Measurements from ENCODE around the gene KNOP1. TPM values are rescaled to one million over a fixed set of nuclear protein-coding genes. Genes with fewer than 3 reads are reported as not detected.

The KNOP1 gene
- total RNA-seq, 1 donor from 2014 or later, result 16.5 TPM

DNA sequence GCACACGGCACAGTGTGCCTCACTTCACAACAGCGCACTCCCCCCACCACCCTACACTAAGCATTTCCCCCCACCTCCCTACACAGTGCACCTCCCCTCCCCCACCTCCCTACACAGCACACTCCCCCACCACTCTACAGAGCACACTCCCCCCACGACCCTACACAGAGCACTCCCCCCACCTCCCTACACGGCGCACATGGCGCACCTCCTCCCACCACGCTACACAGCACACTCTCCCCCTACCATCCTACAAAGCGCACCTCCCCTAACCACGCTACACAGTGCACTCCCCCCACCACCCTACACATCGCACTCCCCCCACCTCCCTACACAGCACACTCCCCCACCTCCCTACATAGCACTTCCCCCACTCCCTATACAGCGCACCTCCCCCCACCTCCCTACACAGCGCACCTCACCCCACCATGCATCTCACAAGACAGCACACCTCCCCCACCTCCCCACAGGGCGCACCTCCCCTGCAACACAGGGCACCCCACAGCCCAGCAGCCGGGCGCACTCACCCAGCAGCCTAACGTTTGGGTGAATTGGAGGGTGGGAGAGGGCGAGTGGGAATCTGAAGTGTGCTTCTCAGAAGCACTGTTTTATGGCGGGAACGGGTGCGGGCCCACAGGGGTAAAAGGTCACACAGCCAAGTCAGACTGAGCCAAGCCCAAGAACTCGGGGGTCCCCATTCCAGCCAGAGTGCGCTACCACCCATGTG lies 10.3 kb downstream of the KNOP1 start:
- H3K4me3 ChIP-seq (ENCODE audit: low read depth, low read length), result no peak overlapping the region
- TF ChIP-seq, protein P1, sequence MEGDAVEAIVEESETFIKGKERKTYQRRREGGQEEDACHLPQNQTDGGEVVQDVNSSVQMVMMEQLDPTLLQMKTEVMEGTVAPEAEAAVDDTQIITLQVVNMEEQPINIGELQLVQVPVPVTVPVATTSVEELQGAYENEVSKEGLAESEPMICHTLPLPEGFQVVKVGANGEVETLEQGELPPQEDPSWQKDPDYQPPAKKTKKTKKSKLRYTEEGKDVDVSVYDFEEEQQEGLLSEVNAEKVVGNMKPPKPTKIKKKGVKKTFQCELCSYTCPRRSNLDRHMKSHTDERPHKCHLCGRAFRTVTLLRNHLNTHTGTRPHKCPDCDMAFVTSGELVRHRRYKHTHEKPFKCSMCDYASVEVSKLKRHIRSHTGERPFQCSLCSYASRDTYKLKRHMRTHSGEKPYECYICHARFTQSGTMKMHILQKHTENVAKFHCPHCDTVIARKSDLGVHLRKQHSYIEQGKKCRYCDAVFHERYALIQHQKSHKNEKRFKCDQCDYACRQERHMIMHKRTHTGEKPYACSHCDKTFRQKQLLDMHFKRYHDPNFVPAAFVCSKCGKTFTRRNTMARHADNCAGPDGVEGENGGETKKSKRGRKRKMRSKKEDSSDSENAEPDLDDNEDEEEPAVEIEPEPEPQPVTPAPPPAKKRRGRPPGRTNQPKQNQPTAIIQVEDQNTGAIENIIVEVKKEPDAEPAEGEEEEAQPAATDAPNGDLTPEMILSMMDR (conservative IDR thresholded peaks at IDR 0.05; ENCODE audit: low read depth, low read length), result no peak
- no peak for DNase-seq (ENCODE audit: low read depth)

DNA sequence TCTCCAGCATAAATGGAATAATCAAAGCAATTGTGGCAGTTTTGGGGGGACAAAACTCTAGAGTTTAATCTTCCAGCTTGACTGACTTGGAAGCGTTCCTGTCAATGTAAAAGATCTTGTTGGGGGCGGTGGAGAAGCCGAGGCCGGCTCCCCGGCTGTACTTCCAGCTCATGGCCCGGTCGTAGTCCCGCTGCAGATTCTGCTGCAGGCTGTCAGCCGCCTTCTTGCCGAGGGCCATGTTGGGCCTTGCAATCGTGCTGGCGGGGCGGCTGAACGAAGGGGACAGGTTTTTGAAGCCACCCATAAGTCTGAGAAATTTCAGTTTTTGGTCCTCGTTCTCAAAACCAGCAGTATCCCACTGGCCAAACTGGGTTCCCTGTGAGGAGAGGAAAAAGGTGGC lies 11.2 kb downstream of the KNOP1 start:
- no peak for DNase-seq (ENCODE audit: low read depth)
- no peak overlapping the region for H3K4me3 ChIP-seq (ENCODE audit: low read depth, low read length)
- TF ChIP-seq, protein P1 (conservative IDR thresholded peaks at IDR 0.05; ENCODE audit: low read depth, low read length), result no peak

DNA sequence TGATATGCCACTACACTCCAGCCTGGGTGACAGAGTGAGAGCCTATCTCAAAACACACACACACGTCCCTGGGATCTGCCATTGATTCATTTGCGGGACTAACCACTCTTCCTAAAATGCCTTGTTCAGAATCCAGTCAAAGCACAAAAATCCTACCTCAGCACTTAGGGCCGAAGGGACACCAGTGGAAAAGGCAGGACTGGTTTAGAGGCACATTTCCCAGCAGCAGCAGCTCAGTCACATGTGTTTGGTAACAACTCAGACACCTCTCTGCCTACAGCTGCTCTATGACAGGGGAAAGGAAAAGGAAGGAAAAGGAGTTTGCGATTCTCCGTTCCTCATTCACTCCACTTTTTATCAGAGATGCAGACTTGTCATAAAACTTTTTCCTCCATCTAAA lies 12.2 kb downstream of the KNOP1 start:
- no peak for DNase-seq (ENCODE audit: low read depth)
- TF ChIP-seq, protein P1 (conservative IDR thresholded peaks at IDR 0.05; ENCODE audit: low read depth, low read length), result no peak
- H3K4me3 ChIP-seq (ENCODE audit: low read depth, low read length), result no peak overlapping the region

DNA sequence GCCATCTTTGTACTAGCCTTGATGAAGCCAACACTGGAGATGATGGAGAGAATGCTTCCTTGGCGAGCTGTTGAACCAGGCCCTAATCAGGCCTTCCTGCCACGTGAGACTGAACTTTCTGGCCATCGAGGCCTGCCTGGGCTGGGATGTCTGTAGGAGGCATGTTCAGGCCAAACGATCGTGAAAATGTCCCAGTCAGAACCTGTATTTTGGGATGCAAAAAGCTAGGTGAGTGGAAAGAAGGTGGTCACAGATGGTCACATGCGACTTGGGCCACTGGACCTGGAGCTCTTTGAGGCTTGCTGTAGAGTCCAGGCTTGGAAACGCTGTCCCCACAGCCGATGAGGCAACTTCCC lies 12.9 kb downstream of the KNOP1 start:
- TF ChIP-seq, protein P1 (conservative IDR thresholded peaks at IDR 0.05; ENCODE audit: low read depth, low read length), result no peak
- H3K4me3 ChIP-seq (ENCODE audit: low read depth, low read length), result no peak overlapping the region
- DNase-seq (ENCODE audit: low read depth), result no peak

DNA sequence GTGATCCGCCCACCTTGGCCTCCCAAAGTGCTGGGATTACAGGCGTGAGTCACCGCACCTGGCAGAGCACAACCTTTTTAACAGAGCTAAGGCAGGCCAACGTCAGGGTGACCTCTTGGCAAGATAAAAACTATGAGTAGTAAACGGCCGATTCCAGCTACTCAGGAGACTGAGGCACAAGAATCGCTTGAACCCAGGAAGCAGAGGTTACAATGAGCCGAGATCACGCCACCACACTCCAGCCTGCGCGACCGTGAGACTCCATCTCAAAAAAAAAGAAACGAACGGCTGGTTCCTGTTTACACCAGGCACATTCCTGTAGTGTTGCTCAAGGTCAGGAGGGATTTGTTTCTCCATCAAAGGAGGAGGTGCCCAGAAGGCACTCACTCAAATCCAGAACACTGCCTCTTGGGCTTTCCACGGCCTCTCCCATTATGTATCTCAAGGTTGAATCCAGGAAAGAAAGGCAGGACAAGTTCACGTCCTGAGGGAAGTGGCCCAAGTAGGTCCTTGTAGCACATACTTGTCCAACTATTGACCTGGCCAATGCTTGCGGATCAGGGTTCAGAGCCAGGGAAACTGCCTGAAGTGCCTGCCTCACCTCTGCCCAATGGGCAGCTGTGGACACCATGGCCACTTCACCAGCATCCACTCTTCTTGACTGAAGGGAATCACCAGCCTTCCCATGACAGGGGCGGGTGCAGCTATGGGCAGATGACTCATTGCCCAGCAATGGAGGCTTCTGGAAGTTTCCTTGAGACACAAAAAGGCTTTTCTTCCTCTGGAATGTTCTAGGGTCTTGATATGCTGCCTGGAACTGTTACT lies 13.5 kb downstream of the KNOP1 start:
- DNase-seq (ENCODE audit: low read depth), result no peak
- TF ChIP-seq, protein P1 (conservative IDR thresholded peaks at IDR 0.05; ENCODE audit: low read depth, low read length), result no peak
- no peak overlapping the region for H3K4me3 ChIP-seq (ENCODE audit: low read depth, low read length)

DNA sequence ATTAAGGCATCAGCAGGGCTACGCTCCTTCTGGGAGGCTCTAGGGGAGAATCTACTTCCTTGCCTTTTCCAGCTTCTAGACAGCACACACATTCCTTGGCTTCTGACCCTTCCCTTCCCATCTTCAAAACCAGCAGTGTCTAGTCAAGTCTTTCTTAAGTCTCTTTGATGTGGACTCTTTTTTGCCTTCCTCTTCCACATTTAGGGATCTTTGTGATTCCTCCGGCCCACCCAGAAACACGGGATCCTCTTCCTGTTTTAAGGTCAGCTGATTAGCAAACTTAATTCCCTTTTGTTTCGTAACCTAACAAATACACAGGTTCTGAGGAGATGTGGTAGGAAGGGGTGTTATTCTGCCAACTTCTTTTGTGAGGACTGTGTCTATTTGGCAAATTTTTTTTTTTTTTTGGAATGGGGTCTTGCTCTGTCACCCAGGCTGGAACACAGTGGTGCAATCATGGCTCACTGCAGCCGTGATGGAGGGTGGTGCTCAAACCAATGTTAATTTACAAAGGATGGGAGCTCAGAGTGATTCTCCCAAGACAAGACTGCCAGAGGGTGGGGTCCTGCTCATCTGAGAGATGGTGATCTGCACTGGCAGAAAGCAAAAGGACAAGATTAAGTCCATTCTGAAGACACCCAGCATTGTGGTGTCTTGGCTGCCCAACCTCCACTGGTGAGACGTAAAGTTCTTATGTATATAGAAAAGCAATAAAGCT lies 14.7 kb downstream of the KNOP1 start:
- no peak for DNase-seq (ENCODE audit: low read depth)
- TF ChIP-seq, protein P1 (conservative IDR thresholded peaks at IDR 0.05; ENCODE audit: low read depth, low read length), result no peak
- no peak overlapping the region for H3K4me3 ChIP-seq (ENCODE audit: low read depth, low read length)
